Effector CD4-positive, alpha-beta T cell (primary cell): ENCODE data around the gene PHACTR3.

Experiments used
- DNase-seq: peaks from one replicate; pipeline ENCODE4 v3.0.0-alpha.2; 2020

PHACTR3 gene

GRCh38 chr20:59574308-59574707 is 30.0 kb upstream of the PHACTR3 start:
- DNase-seq = no peak

- no peak for DNase-seq
Measured at GRCh38 chr20:59575216-59575615, 29.1 kb upstream of the PHACTR3 start.

- no peak for DNase-seq
Measured at GRCh38 chr20:59575653-59576052, 28.7 kb upstream of the PHACTR3 start.

- DNase-seq = no peak
Measured at GRCh38 chr20:59576216-59576953, 28.0 kb upstream of the PHACTR3 start.

GRCh38 chr20:59577037-59577808 is 27.1 kb upstream of the PHACTR3 start:
- DNase-seq = no peak

GRCh38 chr20:59577809-59578435 is 26.4 kb upstream of the PHACTR3 start:
- no peak for DNase-seq

GRCh38 chr20:59578436-59579403 is 25.6 kb upstream of the PHACTR3 start:
- no peak for DNase-seq

GRCh38 chr20:59579404-59580145 is 24.8 kb upstream of the PHACTR3 start:
- no peak for DNase-seq

- no peak for DNase-seq
Measured at GRCh38 chr20:59580146-59580946, 24.0 kb upstream of the PHACTR3 start.

- DNase-seq = no peak
Measured at GRCh38 chr20:59580991-59581401, 23.3 kb upstream of the PHACTR3 start.

- DNase-seq = no peak
Measured at GRCh38 chr20:59581993-59582679, 22.2 kb upstream of the PHACTR3 start.

GRCh38 chr20:59583428-59584277 is 20.7 kb upstream of the PHACTR3 start:
- no peak for DNase-seq

GRCh38 chr20:59584278-59584925 is 19.9 kb upstream of the PHACTR3 start:
- DNase-seq = no peak

GRCh38 chr20:59585714-59586409 is 18.5 kb upstream of the PHACTR3 start:
- no peak for DNase-seq

- no peak for DNase-seq
Measured at GRCh38 chr20:59586613-59587012, 17.7 kb upstream of the PHACTR3 start.

GRCh38 chr20:59587570-59587969 is 16.8 kb upstream of the PHACTR3 start:
- no peak for DNase-seq

GRCh38 chr20:59588236-59588855 is 16.0 kb upstream of the PHACTR3 start:
- DNase-seq = no peak
